Smooth muscle cell (in vitro differentiated cells): ENCODE results near the gene BABAM2. TPM values are rescaled to one million over a fixed set of nuclear protein-coding genes. Genes with fewer than 3 reads are reported as not detected.

Experiments used
- DNase-seq: peaks from one replicate; lab custom pipeline; 2025; ENCODE audit not compliant: unreplicated experiment; lab: John Stamatoyannopoulos, UW
- H2AFZ ChIP-seq: fragments of 200-600 bp; sonication (generic); 2 replicates; pipeline ENCODE4 v1.6.0; 2016; ENCODE audit warnings: antibody characterized with exemption, low read depth, mild to moderate bottlenecking
- H3F3A ChIP-seq: fragments of 200-600 bp; sonication (generic); 2 replicates; pipeline ENCODE4 v1.6.0; 2017; ENCODE audit warnings: antibody characterized with exemption, low read depth
- H3K27ac ChIP-seq: fragments of 200-600 bp; sonication (generic); 2 replicates; pipeline ENCODE4 v1.5.1; 2016; ENCODE audit warnings: low read depth, mild to moderate bottlenecking
- H3K27me3 ChIP-seq: fragments of 200-600 bp; sonication (generic); 2 replicates; pipeline ENCODE4 v1.6.1; 2016; ENCODE audit warnings: low read depth, mild to moderate bottlenecking
- H3K36me3 ChIP-seq: fragments of 200-600 bp; sonication (generic); 2 replicates; pipeline ENCODE4 v1.5.1; 2016; ENCODE audit warnings: low read depth
- H3K4me1 ChIP-seq: fragments of 200-600 bp; sonication (generic); 2 replicates; pipeline ENCODE4 v1.5.1; 2016; ENCODE audit warnings: low read depth
- H3K4me2 ChIP-seq: fragments of 200-600 bp; sonication (generic); 2 replicates; pipeline ENCODE4 v1.6.0; 2016; ENCODE audit warnings: mild to moderate bottlenecking
- H3K4me3 ChIP-seq: fragments of 200-600 bp; sonication (generic); 2 replicates; pipeline ENCODE4 v1.5.1; 2016; ENCODE audit warnings: mild to moderate bottlenecking
- H3K79me2 ChIP-seq: fragments of 200-600 bp; sonication (generic); 2 replicates; pipeline ENCODE4 v1.6.0; 2016; ENCODE audit warnings: low read depth, mild to moderate bottlenecking
- H3K9ac ChIP-seq: fragments of 200-600 bp; sonication (generic); 2 replicates; pipeline ENCODE4 v1.6.0; 2016; ENCODE audit warnings: low read depth
- H3K9me3 ChIP-seq: fragments of 200-600 bp; sonication (generic); replicated peaks from 2 replicates; pipeline ENCODE4 v1.5.1; 2016; ENCODE audit warnings: low read depth
- H4K20me1 ChIP-seq: fragments of 200-600 bp; sonication (generic); 2 replicates; pipeline ENCODE4 v1.6.0; 2016; ENCODE audit warnings: low read depth
- CTCF ChIP-seq: fragments of 200-600 bp; sonication (generic); IDR thresholded peaks from 2 replicates; pipeline ENCODE4 v1.5.1; 2017; ENCODE audit warnings: borderline replicate concordance, mild to moderate bottlenecking, antibody characterized with exemption; ENCODE audit not compliant: insufficient read depth, poor library complexity, severe bottlenecking
- WGBS: methylation state at CpG from one replicate; pipeline ENCODE4 v1.1.7; 2016; ENCODE audit warnings: low lambda C conversion rate; 5-methylcytosine and 5-hydroxymethylcytosine counted together
- polyA plus RNA-seq: library from polyadenylated mRNA; unstranded; fragments of >200 nt; fragmentation: Nextera tagmentation; extraction: Ambion mirVana; gene quantifications from 2 replicates; pipeline ENCODE4 v1.2.1, GENCODE V29; 2016
- total RNA-seq: library from RNA; depleted of rRNA; stranded (reverse); fragments of >200 nt; gene quantifications from 2 replicates; pipeline ENCODE4 v1.2.3, GENCODE V29; 2014

The BABAM2 gene
- total and polyA plus RNA-seq, 2 experiments from 2014 or later = 26.5 to 29.1 TPM

GRCh38 chr2:27884601-27885000, 5.9 kb upstream of the BABAM2 start:
- Histone ChIP-seq H3K27ac (no peak overlapping the region), H3K36me3 (peaks cover 3% of the 10 kb centered on the region), H3K4me1 (peaks cover 4% of the 10 kb centered on the region), H3F3A (no peaks in the 10 kb centered on the region), H3K4me3 (no peak overlapping the region), H3K9ac (no peak overlapping the region), H3K27me3 (no peaks in the 10 kb centered on the region), H3K4me2 (no peak overlapping the region), H2AFZ (no peak overlapping the region), H4K20me1 (no peaks in the 10 kb centered on the region), H3K79me2 (no peaks in the 10 kb centered on the region), H3K9me3 (no peaks in the 10 kb centered on the region)
- no peak for DNase-seq
- no peak for TF ChIP-seq CTCF
- WGBS = 11% methylated on average over 2 of the region's 2 CpGs

- no peaks in the 10 kb centered on the region for H3K27me3 ChIP-seq
- no peaks in the 10 kb centered on the region for H3K79me2 ChIP-seq
- DNase-seq = no peak
- no peak overlapping the region for H2AFZ ChIP-seq
- H3K9me3 ChIP-seq = no peaks in the 10 kb centered on the region
- WGBS = 87% methylated on average over 1 of the region's 1 CpG
- H3F3A ChIP-seq = no peaks in the 10 kb centered on the region
- H4K20me1 ChIP-seq = no peaks in the 10 kb centered on the region
- H3K9ac ChIP-seq = no peak overlapping the region
- no peak overlapping the region for H3K4me2 ChIP-seq
- H3K4me3 ChIP-seq = no peak overlapping the region
- peak overlapping the region; percentile 33 for H3K27ac ChIP-seq
- TF ChIP-seq CTCF = no peak
- peaks cover 6% of the 10 kb centered on the region for H3K4me1 ChIP-seq
- peaks cover 3% of the 10 kb centered on the region for H3K36me3 ChIP-seq
These were observed 5.3 kb upstream of the BABAM2 start for GRCh38 chr2:27885234-27885633.

- Histone ChIP-seq H3K4me2 (no peak overlapping the region), H2AFZ (no peak overlapping the region), H3K9ac (no peak overlapping the region), H3K27ac (peak overlapping the region; percentile 33), H3F3A (no peaks in the 10 kb centered on the region), H3K4me3 (no peak overlapping the region), H3K9me3 (no peaks in the 10 kb centered on the region), H3K36me3 (peaks cover 3% of the 10 kb centered on the region), H3K79me2 (no peaks in the 10 kb centered on the region), H3K4me1 (peaks cover 6% of the 10 kb centered on the region), H4K20me1 (no peaks in the 10 kb centered on the region), H3K27me3 (no peaks in the 10 kb centered on the region)
- 63% methylated on average over 1 of the region's 1 CpG for WGBS
- no peak for DNase-seq
- TF ChIP-seq CTCF = no peak
These were observed 4.9 kb upstream of the BABAM2 start for GRCh38 chr2:27885661-27886060.

- 93% methylated on average over 6 of the region's 6 CpGs for WGBS
- Histone ChIP-seq H3K4me2 (no peak overlapping the region), H3K4me3 (no peak overlapping the region)
These were observed 4.2 kb upstream of the BABAM2 start for GRCh38 chr2:27886322-27886721.

More at GRCh38 chr2:27886322-27886721, 4.2 kb upstream of the BABAM2 start:
- no peaks in the 10 kb centered on the region for H3K9me3 ChIP-seq
- TF ChIP-seq CTCF = no peak
- peaks cover 3% of the 10 kb centered on the region for H3K79me2 ChIP-seq
- H2AFZ ChIP-seq = no peak overlapping the region
- no peaks in the 10 kb centered on the region for H3K27me3 ChIP-seq
- H3K9ac ChIP-seq = no peak overlapping the region
- peaks cover 3% of the 10 kb centered on the region for H3K36me3 ChIP-seq
- no peak overlapping the region for H3K27ac ChIP-seq
- no peaks in the 10 kb centered on the region for H3F3A ChIP-seq
- H3K4me1 ChIP-seq = peaks cover 6% of the 10 kb centered on the region
- no peak for DNase-seq
- H4K20me1 ChIP-seq = no peaks in the 10 kb centered on the region
